ENCODE measurements around the gene NDUFA8. TPM values are rescaled to one million over a fixed set of nuclear protein-coding genes. Genes with fewer than 3 reads are reported as not detected.

The NDUFA8 gene
- 65.5 and 69.1 TPM in 2 replicates for polyA plus RNA-seq (2013)

- H3K9ac ChIP-seq (ENCODE audit: low read length) = peak within 1 kb of the TSS; percentile 91
- peak within 1 kb of the TSS; percentile 99 for H4K12ac ChIP-seq (ENCODE audit: low read depth, low read length)
- H3K79me1 ChIP-seq (ENCODE audit: low read length) = peaks cover 4% of the 10 kb centered on the region
- peak within 1 kb of the TSS; percentile 100 for H4K8ac ChIP-seq (ENCODE audit: low read depth, low read length)
- no peak within 1 kb of the TSS for H3K23ac ChIP-seq (ENCODE audit: low read length)
- peaks cover 0 to 4% of the 10 kb centered on the region in 2 experiments for H3K4me1 ChIP-seq (ENCODE audit: control insufficient read depth in 1 of 2, insufficient read depth in 2 of 2, low read length in 2 of 2)
- peak within 1 kb of the TSS; percentile 97 for H3K18ac ChIP-seq (ENCODE audit: low read length)
- H3K9me3 ChIP-seq (ENCODE audit: insufficient read depth, low read depth, low read length) = no peaks in the 10 kb centered on the region
- H3K79me2 ChIP-seq (ENCODE audit: control insufficient read depth, insufficient read depth, low read length, poor library complexity) = peaks cover 5% of the 10 kb centered on the region
- peak within 1 kb of the TSS; percentile 60 for H2BK120ac ChIP-seq (ENCODE audit: insufficient read depth, low read length, poor library complexity)
- peak within 1 kb of the TSS; percentile 95 for H3K14ac ChIP-seq (ENCODE audit: low read length)
- H3K27ac ChIP-seq (ENCODE audit: low read depth, low read length) = no peak within 1 kb of the TSS
- H2AK5ac ChIP-seq (ENCODE audit: low read length) = peak within 1 kb of the TSS; percentile 35
- no peaks in the 10 kb centered on the region for H3K36me3 ChIP-seq (ENCODE audit: control insufficient read depth in 1 of 2, insufficient read depth in 2 of 2, low read length in 2 of 2)
- H3K4me3 ChIP-seq (ENCODE audit: low read depth, low read length) = peak within 1 kb of the TSS; percentile 98
- peak within 1 kb of the TSS; percentile 92 for H3K4me2 ChIP-seq (ENCODE audit: low read length)
- peak within 1 kb of the TSS; percentile 82 for H3K4ac ChIP-seq (ENCODE audit: low read depth, low read length)
- H2BK5ac ChIP-seq (ENCODE audit: low read depth, low read length, poor library complexity) = peak within 1 kb of the TSS; percentile 75
- H2AFZ ChIP-seq (ENCODE audit: insufficient read depth, low read length, poor library complexity) = peak within 1 kb of the TSS; percentile 97
- peak; percentile 98 to 99 for DNase-seq
- peak within 1 kb of the TSS; percentile 91 for H4K91ac ChIP-seq (ENCODE audit: low read depth, low read length)
- no CpG with 5 or more reads among the region's 56 CpGs for WGBS (ENCODE audit: extremely low coverage, insufficient coverage, insufficient read length)
- no peak within 1 kb of the TSS for H2BK12ac ChIP-seq (ENCODE audit: low read length)
- H3K27me3 ChIP-seq (ENCODE audit: insufficient read depth, low read length) = no peaks in the 10 kb centered on the region
Observed at GRCh38 chr9:122159026-122159924, at the start of gene NDUFA8, which contains the start of gene MORN5. TSS of gene NDUFA8 (minus strand) at chr9:122159779. CDS start at chr9:122159677, 102 bp downstream. TSS of gene MORN5 (plus strand) at chr9:122159908. CDS start at chr9:122159973, 65 bp downstream.

- no peak overlapping the region for H3K14ac ChIP-seq (ENCODE audit: low read length)
- no peak overlapping the region for H2AK5ac ChIP-seq (ENCODE audit: low read length)
- H3K36me3 ChIP-seq (ENCODE audit: control insufficient read depth in 1 of 2, insufficient read depth in 2 of 2, low read length in 2 of 2) = no peaks in the 10 kb centered on the region
- no peaks in the 10 kb centered on the region for H3K79me2 ChIP-seq (ENCODE audit: control insufficient read depth, insufficient read depth, low read length, poor library complexity)
- H4K8ac ChIP-seq (ENCODE audit: low read depth, low read length) = no peak overlapping the region
- H3K23ac ChIP-seq (ENCODE audit: low read length) = no peak overlapping the region
- H3K4me3 ChIP-seq (ENCODE audit: low read depth, low read length) = no peak overlapping the region
- no peaks in the 10 kb centered on the region for H3K79me1 ChIP-seq (ENCODE audit: low read length)
- H3K18ac ChIP-seq (ENCODE audit: low read length) = no peak overlapping the region
- H3K9me3 ChIP-seq (ENCODE audit: insufficient read depth, low read depth, low read length) = peaks cover 4% of the 10 kb centered on the region
- H3K9ac ChIP-seq (ENCODE audit: low read length) = no peak overlapping the region
- no CpG with 5 or more reads among the region's 9 CpGs for WGBS (ENCODE audit: extremely low coverage, insufficient coverage, insufficient read length)
- H2BK12ac ChIP-seq (ENCODE audit: low read length) = no peak overlapping the region
- H2AFZ ChIP-seq (ENCODE audit: insufficient read depth, low read length, poor library complexity) = no peak overlapping the region
- H3K27ac ChIP-seq (ENCODE audit: low read depth, low read length) = no peak overlapping the region
- no peak overlapping the region for H3K4me2 ChIP-seq (ENCODE audit: low read length)
- no peak overlapping the region for H4K91ac ChIP-seq (ENCODE audit: low read depth, low read length)
- no peaks in the 10 kb centered on the region for H3K4me1 ChIP-seq (ENCODE audit: control insufficient read depth in 1 of 2, insufficient read depth in 2 of 2, low read length in 2 of 2)
- no peak overlapping the region for H2BK5ac ChIP-seq (ENCODE audit: low read depth, low read length, poor library complexity)
- no peak for DNase-seq
- H2BK120ac ChIP-seq (ENCODE audit: insufficient read depth, low read length, poor library complexity) = no peak overlapping the region
- no peak overlapping the region for H3K4ac ChIP-seq (ENCODE audit: low read depth, low read length)
- no peak overlapping the region for H4K12ac ChIP-seq (ENCODE audit: low read depth, low read length)
- H3K27me3 ChIP-seq (ENCODE audit: insufficient read depth, low read length) = peaks cover 7% of the 10 kb centered on the region
Observed at GRCh38 chr9:122207096-122207495, 47.5 kb upstream of the NDUFA8 start.

- Histone ChIP-seq H3K27ac (ENCODE audit: low read depth, low read length) (no peak overlapping the region), H3K36me3 (ENCODE audit: control insufficient read depth in 1 of 2, insufficient read depth in 2 of 2, low read length in 2 of 2) (no peaks in the 10 kb centered on the region), H2AFZ (ENCODE audit: insufficient read depth, low read length, poor library complexity) (no peak overlapping the region), H3K14ac (ENCODE audit: low read length) (no peak overlapping the region), H3K4me3 (ENCODE audit: low read depth, low read length) (no peak overlapping the region), H3K9ac (ENCODE audit: low read length) (no peak overlapping the region), H3K9me3 (ENCODE audit: insufficient read depth, low read depth, low read length) (peaks cover 4% of the 10 kb centered on the region), H3K23ac (ENCODE audit: low read length) (no peak overlapping the region), H2AK5ac (ENCODE audit: low read length) (no peak overlapping the region), H2BK120ac (ENCODE audit: insufficient read depth, low read length, poor library complexity) (no peak overlapping the region), H3K27me3 (ENCODE audit: insufficient read depth, low read length) (peaks cover under 1% of the 10 kb centered on the region), H4K8ac (ENCODE audit: low read depth, low read length) (no peak overlapping the region), H2BK5ac (ENCODE audit: low read depth, low read length, poor library complexity) (no peak overlapping the region), H3K18ac (ENCODE audit: low read length) (no peak overlapping the region), H4K91ac (ENCODE audit: low read depth, low read length) (no peak overlapping the region), H3K4ac (ENCODE audit: low read depth, low read length) (no peak overlapping the region), H2BK12ac (ENCODE audit: low read length) (no peak overlapping the region), H3K4me1 (ENCODE audit: control insufficient read depth in 1 of 2, insufficient read depth in 2 of 2, low read length in 2 of 2) (no peaks in the 10 kb centered on the region), H3K4me2 (ENCODE audit: low read length) (no peak overlapping the region), H4K12ac (ENCODE audit: low read depth, low read length) (no peak overlapping the region), H3K79me2 (ENCODE audit: control insufficient read depth, insufficient read depth, low read length, poor library complexity) (no peaks in the 10 kb centered on the region), H3K79me1 (ENCODE audit: low read length) (no peaks in the 10 kb centered on the region)
- no peak for DNase-seq
- WGBS (ENCODE audit: extremely low coverage, insufficient coverage, insufficient read length) = no CpG with 5 or more reads among the region's 9 CpGs
Observed at GRCh38 chr9:122206118-122207046, 46.8 kb upstream of the NDUFA8 start.

DNA sequence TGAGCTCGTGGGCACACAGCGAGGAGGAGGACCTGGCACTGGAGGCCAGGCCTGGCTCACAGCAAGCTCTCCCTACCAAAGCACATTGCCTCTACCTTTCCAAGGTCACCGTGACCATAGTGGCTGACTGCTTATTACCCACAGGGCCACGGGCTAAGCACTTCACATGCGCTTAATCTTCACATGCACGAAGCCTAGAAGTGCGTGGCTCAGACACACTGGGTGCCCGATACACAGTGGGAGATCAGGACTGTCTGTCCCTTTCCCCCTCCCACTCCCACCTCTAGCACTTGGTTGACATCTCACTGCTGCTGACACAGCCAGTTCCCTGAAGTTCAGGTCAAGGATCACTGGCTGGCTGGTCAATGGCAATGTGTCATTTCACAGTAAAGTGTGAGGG, 45.6 kb upstream of the NDUFA8 start:
- Histone ChIP-seq H2BK120ac (ENCODE audit: insufficient read depth, low read length, poor library complexity) (no peak overlapping the region), H4K12ac (ENCODE audit: low read depth, low read length) (no peak overlapping the region), H3K4me1 (ENCODE audit: control insufficient read depth in 1 of 2, insufficient read depth in 2 of 2, low read length in 2 of 2) (no peaks in the 10 kb centered on the region), H2BK12ac (ENCODE audit: low read length) (no peak overlapping the region), H3K4ac (ENCODE audit: low read depth, low read length) (no peak overlapping the region), H3K27me3 (ENCODE audit: insufficient read depth, low read length) (no peaks in the 10 kb centered on the region), H2BK5ac (ENCODE audit: low read depth, low read length, poor library complexity) (no peak overlapping the region), H2AK5ac (ENCODE audit: low read length) (no peak overlapping the region), H3K79me1 (ENCODE audit: low read length) (no peaks in the 10 kb centered on the region), H3K18ac (ENCODE audit: low read length) (no peak overlapping the region), H3K4me3 (ENCODE audit: low read depth, low read length) (no peak overlapping the region), H3K9me3 (ENCODE audit: insufficient read depth, low read depth, low read length) (peaks cover 4% of the 10 kb centered on the region), H3K14ac (ENCODE audit: low read length) (no peak overlapping the region), H3K23ac (ENCODE audit: low read length) (no peak overlapping the region), H3K4me2 (ENCODE audit: low read length) (no peak overlapping the region), H4K91ac (ENCODE audit: low read depth, low read length) (no peak overlapping the region), H3K79me2 (ENCODE audit: control insufficient read depth, insufficient read depth, low read length, poor library complexity) (no peaks in the 10 kb centered on the region), H2AFZ (ENCODE audit: insufficient read depth, low read length, poor library complexity) (no peak overlapping the region), H4K8ac (ENCODE audit: low read depth, low read length) (no peak overlapping the region), H3K36me3 (ENCODE audit: control insufficient read depth in 1 of 2, insufficient read depth in 2 of 2, low read length in 2 of 2) (no peaks in the 10 kb centered on the region), H3K27ac (ENCODE audit: low read depth, low read length) (no peak overlapping the region), H3K9ac (ENCODE audit: low read length) (no peak overlapping the region)
- no CpG with 5 or more reads among the region's 8 CpGs for WGBS (ENCODE audit: extremely low coverage, insufficient coverage, insufficient read length)
- no peak for DNase-seq

Measured in trophoblast cell (in vitro differentiated cells and primary cell).